RPMI8226 (cell line): ENCODE results near the gene ACAP3.
A peak's percentile ranks its signal among the peaks of the same experiment; 100 is the strongest.

Experiments
- DNase-seq: peaks from one replicate; pipeline ENCODE4 v3.0.0-alpha.2; 2015

The ACAP3 gene

DNA sequence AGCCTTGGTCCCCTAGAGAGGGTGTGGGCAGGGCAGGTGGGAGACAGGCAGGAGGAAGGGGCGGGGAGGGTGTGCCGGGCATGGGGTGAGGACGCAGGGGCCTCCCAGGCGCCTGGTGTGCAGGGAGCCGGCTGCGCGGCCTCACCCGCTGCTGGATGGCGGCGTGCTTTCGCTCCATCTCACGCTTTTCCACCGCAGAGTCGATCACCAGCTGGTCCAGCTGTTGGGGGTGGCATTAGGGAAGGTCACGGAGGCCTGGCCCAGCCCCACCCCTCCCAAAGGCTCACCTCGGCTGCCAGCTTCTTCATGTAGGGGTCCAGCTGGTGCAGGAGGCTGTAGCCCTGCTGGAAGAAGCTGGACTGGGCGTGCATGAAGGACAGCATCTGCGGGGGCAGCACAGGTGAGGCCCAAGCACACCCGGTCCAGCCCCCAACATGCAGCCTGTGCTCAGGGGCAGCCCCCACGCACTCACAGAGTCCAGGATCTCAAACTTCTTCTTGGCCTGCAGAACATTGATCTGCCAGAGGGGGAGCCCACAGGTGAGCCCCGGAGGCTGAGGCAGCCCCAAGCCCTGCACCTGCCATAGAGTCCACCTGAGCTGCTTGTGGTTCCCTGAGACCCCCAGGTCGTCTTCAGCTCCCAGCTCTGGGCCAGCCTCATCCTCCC lies 7.9 kb downstream of the ACAP3 start:
- DNase-seq: peak; percentile 55

DNA sequence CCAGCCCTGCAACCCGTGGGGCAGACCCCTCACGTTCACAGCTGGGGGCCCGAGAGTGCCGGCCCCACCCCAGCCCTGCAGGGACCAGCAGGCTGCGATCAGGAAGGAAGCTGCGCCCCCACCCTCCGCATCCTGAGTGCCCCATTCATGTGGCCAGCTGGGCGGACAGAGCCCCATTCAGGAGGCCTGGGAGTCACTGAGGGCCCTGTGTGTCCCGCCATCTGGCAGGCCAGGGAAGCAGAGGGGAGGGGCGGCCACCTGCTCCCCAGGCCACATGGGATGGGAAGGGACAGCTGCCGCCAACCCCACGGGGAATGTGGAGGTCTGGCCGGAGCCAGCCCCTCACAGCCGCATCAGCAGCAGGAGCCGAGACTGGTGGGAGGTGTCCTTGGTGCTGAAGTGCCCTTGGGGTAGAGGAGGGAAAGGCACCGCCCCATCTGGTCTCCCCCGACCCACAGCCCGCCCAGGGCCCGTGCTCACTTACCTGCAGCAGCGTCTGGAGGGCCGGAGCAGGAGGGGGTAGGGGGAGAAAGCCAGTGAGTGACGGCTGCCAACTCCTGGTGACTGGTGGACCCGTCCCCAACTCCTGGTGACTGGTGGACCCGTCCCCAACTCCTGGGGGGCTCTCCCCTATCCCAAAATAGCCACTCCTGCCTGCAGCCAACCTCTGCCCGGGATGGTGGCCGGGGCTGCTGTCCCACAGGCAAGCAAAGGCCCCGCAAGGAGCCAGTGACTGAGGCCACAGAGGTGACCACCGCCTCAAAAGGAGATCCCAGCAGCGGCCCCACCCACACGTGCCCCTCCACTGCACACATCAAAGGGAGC lies 8.7 kb downstream of the ACAP3 start:
- no peak for DNase-seq

DNA sequence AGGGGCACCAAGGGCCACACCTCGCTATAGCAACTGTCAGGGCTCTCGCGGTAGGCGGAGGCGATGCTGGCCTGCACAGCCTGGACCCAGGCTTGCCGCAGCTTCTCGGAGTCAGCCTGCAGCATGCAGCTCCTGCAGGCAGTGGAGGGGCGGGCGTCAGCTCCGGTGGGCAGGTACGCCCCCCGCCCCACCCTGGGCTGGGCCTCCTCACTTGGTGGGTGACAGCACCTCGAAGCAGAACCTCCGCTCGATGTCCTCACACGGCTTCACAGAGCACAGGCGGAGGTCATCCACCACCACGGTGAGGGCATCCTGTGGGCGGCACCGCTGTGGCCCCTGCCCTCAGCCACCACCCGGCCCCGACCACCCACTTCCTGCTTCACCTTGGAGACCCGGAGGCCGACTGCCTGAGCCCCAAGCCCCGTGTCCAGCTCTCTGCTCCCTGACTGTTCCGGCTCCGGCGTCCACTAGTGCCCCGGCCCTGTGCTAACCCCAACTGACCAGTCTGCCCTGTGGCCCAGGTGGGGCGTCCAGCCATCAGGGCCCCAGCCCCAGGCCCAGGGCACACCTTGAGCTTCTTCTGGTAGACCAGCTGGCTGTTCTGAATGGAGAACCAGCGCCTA lies 9.8 kb downstream of the ACAP3 start:
- no peak for DNase-seq

DNA sequence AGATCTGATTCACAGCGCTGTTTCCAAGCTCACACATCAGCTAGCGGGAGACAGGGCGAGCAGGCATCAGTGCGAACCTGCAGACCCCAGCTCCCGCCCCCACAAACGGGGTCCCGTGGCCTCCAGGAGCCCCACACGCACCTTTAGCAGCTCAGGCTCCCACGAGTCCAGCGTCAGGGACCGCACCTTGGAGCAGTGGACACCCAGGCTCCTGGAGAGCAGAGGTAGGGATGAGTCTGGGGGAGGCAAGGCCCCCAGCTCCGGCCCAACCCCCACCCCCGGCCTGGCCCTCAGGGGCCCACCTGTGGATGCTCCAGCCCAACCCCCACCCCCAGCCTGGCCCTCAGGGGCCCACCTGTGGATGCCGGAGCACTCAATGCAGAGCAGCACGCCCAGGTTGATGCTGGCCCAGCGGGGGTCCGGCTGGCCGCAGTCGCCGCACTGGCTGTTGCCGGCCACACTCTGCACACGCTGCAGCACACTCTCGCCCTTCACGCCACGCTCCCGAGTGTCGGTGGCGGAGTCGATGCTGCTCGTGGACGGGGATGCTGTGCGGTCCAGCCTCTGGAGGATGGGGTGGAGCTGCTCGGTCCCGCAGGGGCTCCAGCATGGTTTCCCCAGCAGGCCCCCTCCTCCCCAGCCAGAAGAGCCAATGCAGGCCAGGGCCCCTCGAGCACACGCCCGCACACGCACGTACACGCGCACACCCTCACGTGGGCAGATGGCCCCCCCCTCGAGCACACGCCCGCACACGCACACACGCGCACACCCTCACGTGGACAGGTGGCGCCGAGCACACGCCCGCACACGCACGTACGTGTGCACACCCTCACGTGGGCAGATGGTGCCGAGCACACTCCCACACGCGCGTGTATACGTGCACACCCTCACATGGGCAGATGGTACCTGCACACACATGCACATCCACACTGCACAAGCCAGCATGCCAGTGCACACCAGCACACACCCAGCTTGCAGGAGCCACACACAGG lies 11.4 kb downstream of the ACAP3 start:
- no peak for DNase-seq

DNA sequence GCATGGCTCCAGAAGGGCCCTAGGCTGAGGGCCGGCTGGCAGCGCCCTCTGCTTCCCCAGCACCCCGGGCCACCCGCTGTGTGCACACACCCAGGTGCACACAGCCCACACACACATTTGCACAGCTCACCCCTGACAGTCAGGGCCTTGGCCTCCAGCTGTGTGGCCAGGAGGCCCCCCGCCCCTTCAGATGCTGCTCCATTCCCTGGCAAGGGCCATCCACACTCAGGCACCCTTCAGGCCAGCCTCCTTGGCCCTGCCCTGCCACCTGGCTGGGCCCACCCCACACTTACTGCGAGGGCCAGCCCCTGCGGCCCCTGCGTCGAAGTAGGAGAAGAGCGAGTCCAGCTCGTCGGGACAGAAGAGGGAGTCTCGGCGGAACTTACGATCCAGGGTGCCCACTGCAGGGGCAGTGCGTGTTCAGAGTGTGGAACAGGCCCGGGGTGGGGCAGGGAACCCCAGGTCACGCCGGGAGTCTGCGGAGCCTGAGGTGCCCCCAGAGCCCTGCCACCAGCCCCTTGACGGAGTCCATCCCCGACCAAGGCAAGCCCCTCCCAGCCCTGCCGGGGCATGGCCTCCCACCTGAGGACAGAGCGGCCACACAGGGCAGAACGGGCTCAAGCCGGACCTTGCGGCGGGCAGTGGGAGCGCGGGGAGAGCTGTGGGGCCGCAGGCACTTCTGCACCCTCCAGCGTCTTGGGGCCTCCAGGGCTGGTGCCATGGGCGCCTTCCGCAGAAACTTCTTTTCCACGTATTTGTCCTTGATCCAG lies 12.4 kb downstream of the ACAP3 start:
- DNase-seq: no peak

DNA sequence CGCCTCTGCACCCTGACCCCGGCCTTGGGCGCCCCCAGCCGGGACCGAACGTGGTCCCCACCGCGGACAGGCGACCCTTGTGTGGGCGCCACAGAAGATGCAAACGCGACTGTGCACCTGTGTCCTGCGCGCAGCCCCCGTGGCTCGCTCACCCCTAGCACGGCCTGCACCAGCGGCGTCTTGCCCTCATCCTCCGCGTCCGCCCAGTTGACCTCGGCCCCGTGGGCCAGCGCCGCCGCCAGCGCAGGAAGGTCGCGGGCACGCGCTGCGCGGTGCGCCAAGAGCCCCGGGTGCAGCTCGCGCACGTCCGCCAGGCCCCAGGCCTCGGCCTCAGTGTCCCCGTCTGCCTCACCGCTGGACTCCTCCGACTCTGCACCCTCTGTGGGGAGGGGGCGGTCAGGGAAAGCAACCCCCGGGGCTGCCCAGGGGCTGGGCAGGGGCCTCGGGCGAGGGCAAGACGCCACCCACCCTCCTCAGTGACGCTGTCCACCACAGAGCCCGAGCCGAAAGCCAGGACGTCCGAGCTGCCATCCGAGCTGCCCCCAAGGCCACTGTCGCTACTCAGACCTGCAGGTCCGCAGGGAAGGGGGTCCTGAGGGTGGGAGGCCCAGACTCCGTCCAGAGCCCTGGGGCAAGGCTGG lies 13.4 kb downstream of the ACAP3 start:
- DNase-seq: no peak

DNA sequence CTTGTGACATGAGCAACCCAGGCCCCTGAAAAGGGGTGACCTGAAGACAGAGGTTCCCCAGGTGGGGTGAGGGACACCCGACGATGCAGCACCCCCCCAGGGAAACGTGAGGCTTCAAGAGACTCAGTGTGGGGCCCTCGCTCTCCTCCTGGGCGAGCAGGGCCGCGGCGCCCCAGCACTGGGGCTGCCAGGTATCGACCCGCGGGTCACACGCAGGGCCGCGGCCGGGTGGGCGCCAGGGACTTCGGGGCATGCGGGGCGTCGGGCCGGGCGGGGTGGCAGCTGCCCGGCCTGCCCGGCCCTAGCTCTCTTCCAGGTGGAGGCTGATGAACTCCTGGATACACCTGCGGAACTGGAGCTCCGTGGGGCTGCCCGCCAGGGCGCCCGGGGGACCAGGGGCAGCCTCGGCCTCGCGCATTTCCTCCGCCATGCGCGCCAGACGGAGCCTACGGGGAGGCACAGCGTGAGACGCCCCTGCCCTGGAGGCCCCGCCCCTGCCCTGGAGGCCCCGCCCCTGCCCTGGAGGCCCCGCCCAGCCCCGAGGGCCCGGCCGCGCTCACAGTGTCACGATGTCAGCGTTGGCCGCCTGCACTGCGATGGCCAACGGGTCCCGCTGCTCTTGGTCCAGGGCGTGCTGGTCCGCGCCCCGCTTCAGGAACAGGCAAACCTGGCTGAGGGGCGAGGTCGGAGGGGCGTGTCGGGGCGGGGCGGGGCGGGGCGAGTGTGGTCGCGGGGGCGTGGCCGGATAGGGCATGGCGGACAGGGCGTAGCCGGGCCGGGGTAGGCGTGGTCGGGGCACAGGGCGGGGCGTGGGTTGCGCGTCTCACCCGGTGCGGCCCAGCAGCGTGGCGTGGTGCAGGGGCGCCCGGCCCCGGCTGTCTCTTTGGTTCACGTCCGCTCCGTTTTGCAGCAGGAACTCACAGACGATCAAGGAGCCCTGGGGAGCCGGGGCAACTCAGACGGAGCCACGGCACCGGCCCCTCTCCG lies 14.2 kb downstream of the ACAP3 start:
- no peak for DNase-seq

DNA sequence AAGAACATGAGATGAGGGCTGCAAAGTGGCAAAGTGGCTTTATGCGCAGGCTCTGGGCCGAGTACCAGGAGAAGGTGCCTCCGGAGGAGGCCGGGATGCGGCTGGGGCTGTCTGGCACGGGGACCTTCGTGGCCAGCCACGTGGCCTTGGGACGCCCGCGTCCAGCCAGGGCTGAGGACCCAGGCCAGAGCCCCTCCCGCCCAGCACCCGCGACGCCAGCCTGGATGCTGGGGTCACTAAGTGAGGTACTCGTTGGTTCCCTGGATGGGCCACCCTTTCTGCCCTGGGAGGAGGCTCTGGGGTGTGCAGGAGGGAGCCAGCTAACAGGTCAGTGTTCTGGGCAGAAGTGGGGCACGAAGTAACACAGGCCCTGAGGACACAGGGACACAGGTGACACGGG lies 14.9 kb downstream of the ACAP3 start:
- no peak for DNase-seq

DNA sequence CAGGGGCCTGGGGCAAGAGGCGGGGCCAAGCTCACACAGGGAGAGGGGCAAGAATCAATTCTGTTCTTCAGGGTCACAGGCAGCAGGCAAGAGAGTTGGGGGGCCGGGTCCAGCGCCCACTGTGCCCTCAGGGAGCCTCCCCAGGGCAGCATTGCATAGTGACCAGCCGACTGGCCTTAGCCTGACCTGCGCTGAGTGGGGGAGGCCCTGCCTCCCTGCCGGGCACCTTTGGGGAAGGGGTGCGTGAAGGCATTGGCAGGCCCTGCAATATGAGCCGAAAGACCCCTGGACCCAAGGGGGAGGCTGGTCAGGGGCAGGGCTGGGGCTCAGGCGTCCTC lies 15.3 kb downstream of the ACAP3 start:
- no peak for DNase-seq

DNA sequence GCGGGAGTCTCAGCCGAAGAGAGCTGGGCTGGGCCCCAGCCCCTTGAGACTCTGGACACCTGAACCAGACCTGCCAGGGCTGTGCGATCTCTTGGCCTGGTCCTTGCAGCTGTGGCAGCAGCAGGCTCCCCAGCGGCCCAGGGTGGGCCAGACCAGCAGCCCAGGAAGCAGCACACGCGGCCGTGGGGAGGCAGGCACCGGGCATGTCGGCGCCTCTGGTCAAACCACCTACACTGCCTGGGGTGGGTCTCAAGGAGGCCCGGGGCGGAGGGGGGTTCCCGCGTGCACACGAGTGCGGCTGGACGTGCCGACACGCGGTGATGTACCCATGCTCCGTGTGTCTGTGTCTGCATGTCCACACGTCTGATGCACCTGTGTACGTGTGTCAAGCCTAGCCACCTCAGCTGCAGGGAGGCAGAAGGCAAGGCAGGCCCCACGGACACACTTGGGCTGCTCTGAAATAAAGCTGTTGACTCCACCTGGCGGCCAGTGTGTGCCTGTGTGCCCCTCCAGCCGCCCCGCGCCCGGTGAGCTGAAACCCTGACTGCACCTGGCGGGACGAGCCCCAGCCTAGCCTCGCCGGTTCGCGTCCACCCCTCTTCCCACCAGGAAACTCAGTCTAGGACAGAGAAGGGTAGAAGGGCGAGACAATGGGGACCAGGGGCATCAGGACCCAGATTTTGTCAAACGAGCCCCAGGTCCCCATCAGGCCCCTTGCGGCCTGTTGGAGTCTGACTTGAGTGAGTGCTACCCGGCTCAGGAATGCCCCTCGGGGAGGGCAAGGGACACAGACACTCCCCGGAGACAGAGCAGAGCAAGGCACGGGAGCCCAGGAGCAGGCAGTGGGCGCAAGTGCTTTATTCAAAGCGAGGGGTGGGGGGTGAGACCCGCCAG lies 15.9 kb downstream of the ACAP3 start:
- DNase-seq: peak; percentile 95

DNA sequence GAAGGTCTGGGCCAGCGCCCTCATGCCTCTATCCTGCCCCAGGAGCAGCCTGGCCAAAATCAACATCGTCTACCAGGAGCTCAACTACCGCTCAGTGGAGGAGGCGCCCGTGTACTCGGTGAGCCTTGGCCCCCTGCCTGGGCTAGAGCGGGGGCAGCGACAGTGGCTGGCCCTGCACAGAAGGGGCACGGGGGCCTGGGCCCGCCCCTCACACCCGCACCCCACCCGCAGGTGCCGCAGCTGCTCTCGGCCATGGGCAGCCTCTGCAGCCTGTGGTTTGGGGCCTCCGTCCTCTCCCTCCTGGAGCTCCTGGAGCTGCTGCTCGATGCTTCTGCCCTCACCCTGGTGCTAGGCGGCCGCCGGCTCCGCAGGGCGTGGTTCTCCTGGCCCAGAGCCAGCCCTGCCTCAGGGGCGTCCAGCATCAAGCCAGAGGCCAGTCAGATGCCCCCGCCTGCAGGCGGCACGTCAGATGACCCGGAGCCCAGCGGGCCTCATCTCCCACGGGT lies 16.7 kb downstream of the ACAP3 start:
- DNase-seq: peak; percentile 83

DNA sequence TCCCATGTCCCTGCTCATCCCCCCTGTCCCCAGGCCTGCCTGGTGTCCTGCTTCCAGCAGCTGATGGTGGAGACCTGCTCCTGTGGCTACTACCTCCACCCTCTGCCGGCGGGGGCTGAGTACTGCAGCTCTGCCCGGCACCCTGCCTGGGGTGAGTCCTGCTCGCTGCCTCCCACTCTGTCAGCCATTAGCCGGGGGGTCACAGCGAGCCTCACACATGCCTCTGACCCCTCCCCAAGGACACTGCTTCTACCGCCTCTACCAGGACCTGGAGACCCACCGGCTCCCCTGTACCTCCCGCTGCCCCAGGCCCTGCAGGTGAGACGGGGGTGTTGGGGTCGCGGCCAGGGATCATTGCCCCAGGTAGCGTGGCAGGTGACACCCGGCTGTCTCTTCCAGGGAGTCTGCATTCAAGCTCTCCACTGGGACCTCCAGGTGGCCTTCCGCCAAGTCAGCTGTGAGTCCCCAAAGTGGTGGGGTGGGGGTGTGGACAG lies 17.4 kb downstream of the ACAP3 start:
- DNase-seq: peak; percentile 84

DNA sequence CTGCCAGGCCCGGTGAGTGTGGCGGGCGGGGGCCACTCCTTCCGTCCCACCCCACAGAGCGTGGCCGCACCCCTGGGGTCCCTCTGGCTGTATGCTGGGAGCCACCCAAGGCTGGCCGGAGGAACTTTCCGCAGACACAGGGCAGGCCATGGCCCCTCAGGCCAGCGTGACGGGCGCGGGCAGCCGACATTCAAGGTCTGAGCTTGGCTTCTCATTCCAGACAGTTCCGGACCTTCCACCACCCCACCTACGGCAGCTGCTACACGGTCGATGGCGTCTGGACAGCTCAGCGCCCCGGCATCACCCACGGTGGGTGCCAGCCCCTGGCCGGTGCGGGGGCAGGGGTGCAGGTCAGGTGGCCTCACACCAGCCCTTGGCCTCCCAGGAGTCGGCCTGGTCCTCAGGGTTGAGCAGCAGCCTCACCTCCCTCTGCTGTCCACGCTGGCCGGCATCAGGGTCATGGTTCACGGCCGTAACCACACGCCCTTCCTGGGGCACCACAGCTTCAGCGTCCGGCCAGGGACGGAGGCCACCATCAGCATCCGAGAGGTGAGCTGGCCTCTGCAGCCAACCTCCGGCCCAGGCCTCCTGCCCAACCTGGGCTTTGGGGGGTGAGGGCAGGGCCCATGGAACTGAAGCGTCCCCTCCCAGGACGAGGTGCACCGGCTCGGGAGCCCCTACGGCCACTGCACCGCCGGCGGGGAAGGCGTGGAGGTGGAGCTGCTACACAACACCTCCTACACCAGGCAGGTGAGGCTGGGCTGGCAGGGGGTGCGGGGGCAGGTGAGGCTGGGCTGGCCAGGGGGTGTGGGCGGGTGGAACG lies 20.2 kb downstream of the ACAP3 start:
- DNase-seq: no peak

DNA sequence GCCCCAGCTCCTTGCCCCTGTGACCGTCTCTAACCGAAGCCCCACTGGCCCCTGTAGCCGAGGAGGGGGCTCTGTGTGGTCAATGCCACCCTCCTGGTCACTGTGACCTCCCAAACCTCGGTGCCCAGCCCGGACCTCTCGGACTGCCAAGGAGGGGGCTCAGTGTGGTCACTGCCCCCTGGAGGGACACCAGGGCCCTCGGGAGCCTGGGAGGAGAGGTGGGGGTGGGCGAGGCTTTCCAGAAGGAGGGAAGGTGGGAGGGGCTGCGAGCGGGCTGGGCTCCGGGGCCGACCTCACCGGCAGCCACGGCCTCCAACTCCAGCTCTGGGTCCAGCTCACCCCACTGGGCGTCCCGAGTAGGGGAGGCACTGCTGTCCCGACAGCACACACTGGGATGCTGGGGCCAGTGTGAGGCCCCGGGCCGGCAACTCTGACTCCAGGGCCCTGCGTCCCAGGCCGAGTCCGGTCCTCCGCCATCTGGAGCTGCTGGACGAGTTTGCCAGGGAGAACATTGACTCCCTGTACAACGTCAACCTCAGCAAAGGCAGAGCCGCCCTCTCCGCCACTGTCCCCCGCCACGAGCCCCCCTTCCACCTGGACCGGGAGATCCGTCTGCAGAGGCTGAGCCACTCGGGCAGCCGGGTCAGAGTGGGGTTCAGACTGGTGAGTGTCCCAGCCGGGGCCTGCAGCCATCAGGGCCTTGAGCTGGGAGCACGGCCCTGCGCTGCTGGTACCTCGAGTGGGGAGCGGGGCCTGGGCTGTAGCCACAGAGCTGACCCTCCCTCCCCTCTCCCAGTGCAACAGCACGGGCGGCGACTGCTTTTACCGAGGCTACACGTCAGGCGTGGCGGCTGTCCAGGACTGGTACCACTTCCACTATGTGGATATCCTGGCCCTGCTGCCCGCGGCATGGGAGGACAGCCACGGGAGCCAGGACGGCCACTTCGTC lies 21.1 kb downstream of the ACAP3 start:
- no peak for DNase-seq

DNA sequence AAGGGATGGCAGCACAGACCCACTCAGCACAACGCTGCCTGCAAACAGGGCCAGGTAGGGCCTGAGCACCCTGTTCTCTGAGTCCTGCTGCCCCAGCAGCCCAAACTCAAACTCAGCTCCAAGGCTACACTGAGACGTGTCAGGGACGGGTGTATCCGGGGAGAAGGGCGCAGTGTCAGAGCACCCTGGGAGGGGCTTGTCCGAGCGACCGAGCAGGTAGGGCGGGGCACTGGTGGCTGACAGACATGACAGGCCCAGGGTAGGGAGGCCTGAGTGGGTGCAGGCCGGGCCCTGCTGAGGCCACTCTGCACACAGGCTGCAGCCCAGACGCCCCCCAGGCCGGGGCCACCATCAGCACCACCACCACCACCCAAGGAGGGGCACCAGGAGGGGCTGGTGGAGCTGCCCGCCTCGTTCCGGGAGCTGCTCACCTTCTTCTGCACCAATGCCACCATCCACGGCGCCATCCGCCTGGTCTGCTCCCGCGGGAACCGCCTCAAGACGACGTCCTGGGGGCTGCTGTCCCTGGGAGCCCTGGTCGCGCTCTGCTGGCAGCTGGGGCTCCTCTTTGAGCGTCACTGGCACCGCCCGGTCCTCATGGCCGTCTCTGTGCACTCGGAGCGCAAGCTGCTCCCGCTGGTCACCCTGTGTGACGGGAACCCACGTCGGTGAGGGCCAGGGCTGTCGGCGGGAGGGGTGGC lies 22.0 kb downstream of the ACAP3 start:
- no peak for DNase-seq

DNA sequence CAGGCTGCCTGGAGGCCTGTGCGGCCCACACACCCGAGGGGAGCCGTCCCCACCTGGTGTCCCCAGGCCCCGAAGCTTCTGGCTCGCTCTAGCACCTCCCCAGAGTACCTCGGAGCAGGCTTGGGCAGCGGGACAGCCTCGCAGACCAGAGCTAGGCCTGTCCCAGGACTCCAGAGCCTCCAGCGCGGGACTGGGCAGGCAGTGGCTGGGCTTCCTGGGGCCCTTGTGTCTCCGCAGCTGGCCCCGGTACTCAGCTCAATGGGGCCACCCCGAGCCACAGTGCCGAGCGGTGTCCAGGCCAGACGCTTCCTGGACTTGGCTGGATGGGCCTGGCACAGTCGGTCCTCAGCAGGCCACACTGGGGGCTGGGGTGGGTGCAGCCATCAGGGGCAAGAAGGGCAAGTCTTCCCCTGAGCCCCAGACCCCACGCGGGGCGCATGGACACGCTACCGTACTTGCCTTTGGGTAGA lies 22.6 kb downstream of the ACAP3 start:
- no peak for DNase-seq
